ENCODE data around the gene PHACTR1.
"Not testable (repeated sequence)": the region's sequence is repeated elsewhere in the genome, so short reads cannot be mapped to it uniquely, and the experiment has no call there.

PHACTR1 gene

GRCh38 chr6:13314806-13315205 is 598.2 kb downstream of the PHACTR1 start:
- no peak for DNase-seq (ENCODE audit: low spot score)

- DNase-seq (ENCODE audit: low spot score): no peak
Measured at GRCh38 chr6:13315896-13316295, 599.3 kb downstream of the PHACTR1 start.

GRCh38 chr6:13318821-13319220 is 602.3 kb downstream of the PHACTR1 start:
- DNase-seq (ENCODE audit: low spot score): no peak

GRCh38 chr6:13319891-13320564 is 603.5 kb downstream of the PHACTR1 start:
- no peak for DNase-seq (ENCODE audit: low spot score)

GRCh38 chr6:13326031-13326586 is 609.5 kb downstream of the PHACTR1 start:
- DNase-seq (ENCODE audit: low spot score): not testable (repeated sequence)

GRCh38 chr6:13327691-13328075 is 611.1 kb downstream of the PHACTR1 start:
- no peak for DNase-seq (ENCODE audit: low spot score)

GRCh38 chr6:13328076-13328874 is 611.7 kb downstream of the PHACTR1 start, which contains the start of gene TBC1D7:
TBC1D7 (minus strand) TSS chr6:13328537; CDS start chr6:13326898, 1,639 bp downstream.
- DNase-seq (ENCODE audit: low spot score): peak; percentile 88

GRCh38 chr6:13328875-13329183 is 612.3 kb downstream of the PHACTR1 start:
- DNase-seq (ENCODE audit: low spot score): no peak

- DNase-seq (ENCODE audit: low spot score): peak; percentile 51
Measured at GRCh38 chr6:13331516-13332348, 615.2 kb downstream of the PHACTR1 start.

GRCh38 chr6:13332349-13332706 is 615.8 kb downstream of the PHACTR1 start:
- DNase-seq (ENCODE audit: low spot score): no peak

- DNase-seq (ENCODE audit: low spot score): no peak
Measured at GRCh38 chr6:13334953-13335352, 618.4 kb downstream of the PHACTR1 start.

GRCh38 chr6:13336553-13336952 is 620.0 kb downstream of the PHACTR1 start:
- DNase-seq (ENCODE audit: low spot score): peak; percentile 73

- DNase-seq (ENCODE audit: low spot score): no peak
Measured at GRCh38 chr6:13338038-13338437, 621.5 kb downstream of the PHACTR1 start.
